HG02938 (cell line): ENCODE measurements around the gene GLRX5.

Experiments
- ATAC-seq: cut with Tn5 transposase; IDR thresholded peaks from one replicate; pipeline ENCODE4 v1.9.1; 2021; ENCODE audit warnings: mild to moderate bottlenecking, moderate library complexity; ENCODE audit not compliant: unreplicated experiment

Gene GLRX5

DNA sequence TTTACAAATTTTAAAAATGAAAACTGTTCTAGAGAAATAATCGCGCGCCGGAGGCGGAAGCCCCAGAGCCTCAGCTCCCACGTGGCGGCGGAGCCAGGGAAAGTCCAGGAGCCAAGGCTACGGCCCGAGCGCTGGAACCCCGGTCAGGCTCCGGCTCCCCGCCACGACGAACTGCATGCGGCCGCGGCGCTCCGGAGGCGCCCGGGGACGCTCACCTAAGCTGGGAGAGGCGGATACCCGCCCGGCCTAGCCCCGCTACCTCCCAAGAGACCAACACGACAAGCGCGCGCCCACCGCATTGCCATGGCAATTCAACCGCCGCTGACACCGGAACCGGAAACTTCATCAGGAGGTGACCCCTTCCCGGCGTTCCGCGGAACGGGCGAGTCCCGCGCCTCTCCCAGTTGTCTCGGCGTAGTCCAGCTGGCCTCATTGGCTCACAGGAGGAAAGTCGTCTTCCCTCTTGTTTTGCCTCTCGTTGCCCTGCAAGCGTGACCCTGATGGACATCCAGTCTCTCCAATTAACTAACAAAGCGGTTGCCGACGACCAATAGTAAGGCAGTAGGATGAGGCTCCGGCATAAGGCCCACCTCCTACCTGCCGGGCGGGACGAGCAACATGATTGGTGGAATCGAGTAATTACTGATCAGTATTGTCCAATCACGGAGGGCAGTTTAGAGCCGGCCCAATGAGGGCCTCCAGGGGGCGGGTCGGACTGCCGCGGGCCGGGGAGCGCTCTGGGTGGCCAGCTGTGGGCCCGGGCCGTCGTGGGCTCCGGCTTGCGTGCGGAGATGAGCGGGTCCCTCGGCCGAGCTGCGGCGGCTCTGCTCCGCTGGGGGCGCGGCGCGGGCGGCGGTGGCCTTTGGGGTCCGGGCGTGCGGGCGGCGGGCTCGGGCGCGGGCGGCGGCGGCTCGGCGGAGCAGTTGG lies at the start of gene GLRX5:
Gene GLRX5, plus strand, starts transcription at position 752 of the 927 bp plus-strand sequence. Its CDS starts 40 bp downstream, at position 792.
- peak; percentile 89 for ATAC-seq

DNA sequence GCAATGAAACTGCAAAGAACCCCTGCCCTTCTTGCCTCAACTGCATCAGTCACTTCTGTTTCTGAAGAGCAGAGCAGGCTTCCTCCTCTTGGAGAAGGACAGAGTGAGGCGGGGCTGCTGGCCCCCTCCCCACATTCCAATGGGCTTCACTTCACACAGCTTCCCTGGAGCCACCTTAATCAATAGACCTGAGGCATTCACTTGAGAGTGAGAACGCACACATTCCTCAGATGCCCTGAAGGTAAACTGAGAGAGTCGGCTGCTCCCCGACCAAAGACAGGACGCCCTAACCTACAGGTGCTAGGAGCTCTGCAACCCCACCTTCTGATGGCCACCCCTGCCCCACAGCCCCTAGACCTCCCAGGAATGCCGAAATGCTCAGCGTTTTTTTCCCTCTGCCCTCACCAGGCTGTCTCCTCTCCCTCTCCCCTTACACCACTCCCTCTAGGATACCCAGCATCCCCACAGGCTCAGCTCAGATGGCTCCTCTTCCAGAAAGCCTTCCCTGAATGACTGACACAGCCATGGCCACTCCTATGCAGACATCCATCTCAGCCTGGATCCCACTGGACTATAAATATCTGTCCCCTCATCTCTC lies 49.5 kb upstream of the GLRX5 start:
- ATAC-seq, result no peak

DNA sequence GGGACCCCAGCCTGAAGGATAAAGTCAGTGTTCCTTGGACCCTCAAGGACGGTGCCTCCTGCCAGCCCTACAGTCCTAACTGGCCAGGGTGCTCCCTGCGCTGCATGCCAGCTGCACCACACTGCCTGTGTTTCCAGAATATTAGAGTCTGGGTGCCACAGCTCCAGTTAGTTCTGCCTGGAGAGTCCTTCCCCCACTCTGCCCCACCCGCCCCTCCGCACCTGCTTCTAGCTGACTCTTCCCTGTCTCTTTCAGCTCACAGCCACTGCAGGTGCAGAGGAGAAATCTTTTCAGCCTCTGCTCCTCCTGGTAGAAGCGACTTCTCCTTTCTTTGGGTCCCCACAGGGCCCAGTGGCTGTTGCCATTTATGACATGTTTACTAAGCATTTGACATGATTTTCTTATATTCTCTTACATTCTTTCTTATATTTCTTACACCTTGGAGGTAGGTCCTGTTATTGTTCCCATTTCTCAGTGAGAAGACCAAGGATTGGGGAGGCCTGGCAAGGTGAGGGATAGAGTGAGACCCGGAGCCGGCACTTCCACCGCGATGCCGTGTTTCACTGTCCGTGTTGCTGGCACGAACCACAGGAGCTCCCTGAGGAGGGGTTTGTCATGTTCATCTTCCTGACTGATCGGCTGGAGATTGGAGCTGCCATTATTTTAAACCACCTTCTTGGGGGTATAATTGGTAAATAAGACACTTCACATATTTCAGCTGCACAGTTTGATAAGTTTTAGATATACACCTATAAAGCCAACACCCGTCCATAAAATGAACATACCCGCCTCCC lies 47.8 kb upstream of the GLRX5 start:
- no peak for ATAC-seq

DNA sequence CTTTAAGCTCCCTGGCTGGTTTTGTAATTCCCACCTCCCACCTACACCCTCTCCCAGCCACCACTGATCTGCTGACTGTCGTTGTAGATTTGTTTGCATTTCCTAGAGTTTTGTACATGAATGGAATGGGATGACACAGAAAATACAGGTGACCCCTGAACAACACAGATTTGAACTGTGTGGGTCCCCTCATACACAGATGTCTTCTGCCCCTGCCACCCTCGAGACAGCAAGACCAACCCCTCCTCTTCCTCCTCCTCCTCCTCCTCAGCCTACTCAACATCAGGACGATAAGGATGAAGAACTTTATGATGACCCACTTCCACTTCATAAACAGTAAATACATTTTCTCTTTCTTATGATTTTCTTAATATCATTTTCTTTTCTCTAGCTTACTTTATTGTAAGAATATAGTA lies 47.2 kb upstream of the GLRX5 start:
- no peak for ATAC-seq

DNA sequence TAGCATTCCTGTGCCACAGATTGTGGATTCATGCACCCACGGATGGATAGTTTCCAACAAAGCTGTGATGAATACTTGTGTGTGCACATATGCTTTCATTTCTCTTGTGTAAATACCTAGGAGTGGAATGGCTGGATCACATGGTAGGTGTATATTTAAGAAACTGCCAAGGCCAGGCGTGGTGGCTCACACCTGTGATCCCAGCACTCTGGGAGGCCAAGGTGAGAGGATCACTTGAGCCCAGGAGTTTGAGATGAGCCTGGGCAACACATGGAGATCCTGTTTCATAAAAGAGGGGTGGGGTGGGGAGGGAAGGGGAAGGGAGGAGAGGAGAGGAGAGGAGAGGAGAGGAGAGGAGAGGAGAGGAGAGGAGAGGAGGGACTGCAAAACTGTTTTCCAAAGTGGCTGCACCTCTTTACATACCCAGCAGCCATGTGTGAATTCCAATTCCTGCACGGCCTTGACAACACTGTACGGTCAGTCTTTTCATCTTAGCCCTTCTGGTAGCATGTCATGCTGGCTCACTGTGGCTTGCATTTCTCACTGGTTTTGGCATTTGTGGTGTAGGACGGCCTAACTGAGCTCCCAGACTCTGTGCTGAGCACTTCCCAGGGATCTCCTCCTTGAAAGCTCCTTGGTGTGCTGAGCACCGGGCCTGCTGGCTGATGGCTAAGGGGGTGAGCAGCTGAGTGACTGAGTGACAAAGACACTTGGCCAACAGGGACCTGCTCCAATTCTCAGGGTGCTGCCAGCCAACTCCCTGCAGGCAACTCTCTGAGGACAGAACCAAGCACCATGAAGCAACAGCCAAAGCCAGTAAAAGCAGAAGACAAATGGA lies 46.3 kb upstream of the GLRX5 start:
- ATAC-seq, result no peak

DNA sequence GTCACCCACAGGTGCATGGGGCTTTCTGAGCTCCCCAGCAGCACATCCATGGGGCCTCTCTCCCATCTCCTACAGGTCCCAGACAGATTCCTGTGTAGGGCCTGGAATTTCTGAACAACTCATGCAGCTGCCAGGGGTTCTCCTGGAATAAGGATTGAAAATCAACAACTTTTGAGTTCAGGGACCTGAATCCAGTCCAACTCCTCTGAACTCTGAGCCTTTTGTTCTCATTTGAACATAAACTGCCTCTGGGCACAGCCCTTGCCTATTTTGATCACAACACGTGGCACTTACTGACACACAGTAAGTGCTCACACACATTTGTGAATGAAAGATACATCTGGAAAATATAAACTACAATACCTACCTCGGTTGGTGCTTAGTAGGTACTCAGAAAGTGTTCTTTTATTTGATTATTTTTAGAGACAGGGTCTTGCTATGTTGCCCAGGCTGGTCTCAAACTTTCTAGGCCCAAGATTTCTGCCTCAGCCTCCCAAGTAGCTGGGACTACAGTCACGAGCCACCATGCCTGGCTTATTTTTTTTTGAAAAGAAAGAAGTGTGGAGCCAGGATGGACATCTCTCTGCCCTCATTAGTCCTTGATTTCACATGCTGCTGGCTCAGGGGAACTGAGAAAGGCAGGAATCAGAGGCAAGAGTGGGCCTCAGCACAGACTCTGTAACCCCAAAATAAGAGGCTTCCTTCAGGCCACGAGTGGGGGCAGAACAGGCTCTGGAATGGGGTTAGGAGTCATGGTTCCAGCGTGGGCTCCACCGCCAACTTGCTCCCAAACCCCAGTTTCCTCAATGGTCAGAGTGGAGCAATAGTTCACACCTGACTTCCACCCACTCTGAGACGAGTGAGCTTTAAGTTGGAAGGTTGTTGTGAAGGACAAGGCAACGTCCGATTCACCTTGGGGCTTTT lies 45.4 kb upstream of the GLRX5 start:
- ATAC-seq, result no peak

DNA sequence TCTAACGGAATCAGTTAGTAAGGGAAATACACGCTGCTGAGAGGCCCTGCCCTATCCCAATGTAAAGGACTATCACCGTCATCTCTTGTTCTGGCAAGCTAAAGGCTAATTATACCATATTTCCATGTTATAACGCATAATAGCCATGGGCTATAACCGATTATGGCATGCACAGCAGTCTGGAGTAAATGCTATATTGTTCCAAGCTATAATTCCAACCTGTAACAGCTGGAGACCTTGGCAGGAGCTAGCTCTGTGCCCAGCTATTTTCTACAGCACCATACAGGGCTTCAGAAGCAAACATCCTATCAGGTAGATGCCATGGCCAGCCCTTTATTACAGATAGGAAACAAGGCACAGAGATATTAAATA lies 44.7 kb upstream of the GLRX5 start:
- no peak for ATAC-seq

DNA sequence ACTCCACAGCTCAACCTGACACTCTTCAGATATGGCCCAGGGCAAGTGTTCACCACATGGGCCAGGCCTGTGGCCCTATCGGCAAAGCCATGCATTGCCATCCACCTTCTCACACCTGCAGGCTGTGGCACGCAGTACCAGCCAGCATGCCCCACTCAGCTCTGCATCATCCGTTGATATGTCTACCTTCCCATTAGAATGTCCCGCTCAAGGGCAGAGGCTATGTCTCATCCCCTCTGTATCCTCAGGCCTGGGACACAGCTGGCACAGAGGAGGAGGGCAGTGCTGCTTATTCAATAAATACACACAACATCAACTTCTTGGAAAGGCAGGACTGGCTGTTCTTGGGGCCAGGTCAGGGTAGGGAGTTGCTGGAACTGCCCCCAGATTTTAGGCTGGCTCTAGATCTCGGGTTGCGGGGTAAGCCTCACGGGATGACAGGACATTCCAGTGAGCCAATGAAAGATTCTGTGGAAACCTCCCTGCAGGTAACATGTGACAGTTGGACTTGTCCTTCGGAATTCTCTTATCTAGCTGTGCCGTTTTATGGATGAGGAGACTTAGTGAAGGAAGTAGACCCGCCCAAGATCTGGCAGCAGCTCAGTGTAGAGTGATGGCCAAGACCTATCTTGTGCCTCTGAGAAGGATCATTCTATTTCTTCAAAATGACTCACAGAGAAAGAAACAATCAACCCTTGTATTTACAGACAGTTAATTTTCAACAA lies 44.0 kb upstream of the GLRX5 start:
- no peak for ATAC-seq

DNA sequence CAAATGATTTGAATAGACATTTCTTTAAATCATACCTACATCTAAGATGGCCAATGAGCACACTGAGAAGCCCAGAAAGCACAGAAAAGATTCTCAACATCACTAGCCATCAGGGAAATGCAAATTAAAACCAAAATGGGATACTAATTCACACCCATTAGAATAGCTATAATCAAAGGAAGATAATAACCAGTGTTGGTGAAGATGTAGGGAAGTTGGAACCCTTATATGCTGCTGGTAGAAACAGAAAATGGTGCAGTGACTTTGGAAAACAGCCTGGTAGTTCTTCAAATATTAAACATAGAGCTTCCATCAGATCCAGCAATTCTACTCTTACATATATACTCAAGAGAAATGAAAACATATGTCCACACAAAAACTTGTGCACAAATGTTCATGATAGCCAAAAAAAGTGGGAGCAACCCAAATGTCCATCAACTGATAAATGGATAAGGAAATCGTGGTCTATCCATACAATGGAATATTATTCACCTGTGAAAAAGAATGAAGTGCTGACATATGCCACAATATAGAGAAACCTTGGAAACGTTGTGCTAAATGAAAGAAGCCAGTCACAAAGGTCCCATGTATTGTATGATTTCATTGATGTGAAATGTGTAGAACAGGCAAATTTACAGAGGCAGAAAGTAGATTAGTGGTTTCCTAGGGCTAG lies 42.8 kb upstream of the GLRX5 start:
- no peak for ATAC-seq

DNA sequence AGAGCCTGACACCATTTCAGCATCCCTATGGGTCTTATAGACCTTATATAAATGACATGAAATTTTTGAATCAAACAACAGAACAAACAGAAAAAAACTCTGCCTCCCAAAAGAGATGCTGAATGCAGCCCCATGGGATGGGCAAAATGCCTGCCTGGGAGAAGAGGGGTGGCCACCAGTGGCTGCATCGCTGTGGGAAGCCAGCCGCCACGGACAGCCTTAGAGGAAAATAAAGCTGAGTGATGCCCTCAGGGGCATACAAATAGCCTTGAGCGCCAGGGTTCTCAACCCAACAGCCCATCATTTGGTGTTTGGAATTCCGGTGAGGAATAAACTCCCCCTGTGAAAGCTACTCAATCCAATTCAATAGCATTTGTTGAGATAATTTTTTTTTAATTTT lies 41.3 kb upstream of the GLRX5 start:
- no peak for ATAC-seq

DNA sequence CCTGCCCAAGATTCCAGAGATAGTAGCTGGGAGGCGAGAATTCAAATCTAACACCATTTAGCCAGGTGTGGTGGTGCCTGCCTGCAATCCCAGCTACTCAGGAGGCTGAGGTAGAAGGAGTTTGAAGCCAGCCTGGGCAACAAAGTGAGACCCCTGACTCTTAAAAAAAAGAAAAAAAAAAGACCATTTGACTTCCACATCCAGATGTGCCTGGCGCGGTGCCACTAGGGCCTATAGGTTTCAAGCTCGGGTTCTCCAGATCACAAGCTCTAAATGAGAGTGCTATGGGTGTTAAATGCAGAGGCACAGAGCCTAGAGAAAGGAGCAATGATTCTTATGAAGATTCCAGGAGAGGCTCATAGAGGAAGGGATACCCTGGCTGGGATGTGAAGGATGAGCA lies 40.9 kb upstream of the GLRX5 start:
- no peak for ATAC-seq

DNA sequence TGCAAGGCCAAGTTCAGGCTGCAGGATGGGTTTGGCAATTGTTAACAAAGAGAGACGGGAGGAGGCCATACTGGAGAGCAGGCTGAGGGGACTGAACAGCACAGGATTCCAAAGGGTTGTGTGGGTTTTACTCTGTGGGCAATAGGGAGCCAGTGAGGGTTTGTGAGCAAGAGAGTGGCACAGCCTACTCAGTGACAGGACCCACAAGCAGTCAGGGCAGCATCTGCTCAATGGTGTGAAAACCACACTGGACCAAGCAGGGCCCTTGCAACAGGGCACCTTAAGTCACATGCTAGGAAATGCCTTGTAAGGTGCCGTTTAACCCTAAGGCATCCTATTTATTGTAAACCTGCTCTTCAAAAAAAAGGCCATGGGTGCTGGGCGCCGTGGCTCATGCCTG lies 40.4 kb upstream of the GLRX5 start:
- ATAC-seq, result no peak

DNA sequence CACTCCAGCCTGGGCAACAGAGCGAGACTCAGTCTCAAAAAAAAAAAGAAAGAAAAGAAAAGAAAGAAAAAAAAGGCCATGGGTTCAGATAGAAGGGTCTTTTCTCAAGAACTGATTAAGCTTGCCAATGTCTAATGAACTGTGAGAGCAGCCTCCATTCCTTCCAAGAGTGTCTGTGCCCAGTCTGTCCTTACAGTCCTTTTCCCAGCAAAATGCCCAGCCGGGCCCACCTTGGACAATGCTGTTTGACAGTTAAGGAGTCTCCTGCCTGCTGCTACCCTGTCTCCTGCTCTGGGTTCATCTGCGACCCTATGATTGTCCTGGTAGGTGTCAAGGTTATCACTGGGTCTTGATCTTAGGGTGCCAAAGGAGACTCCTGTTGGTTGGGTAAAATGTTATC lies 39.8 kb upstream of the GLRX5 start:
- no peak for ATAC-seq

DNA sequence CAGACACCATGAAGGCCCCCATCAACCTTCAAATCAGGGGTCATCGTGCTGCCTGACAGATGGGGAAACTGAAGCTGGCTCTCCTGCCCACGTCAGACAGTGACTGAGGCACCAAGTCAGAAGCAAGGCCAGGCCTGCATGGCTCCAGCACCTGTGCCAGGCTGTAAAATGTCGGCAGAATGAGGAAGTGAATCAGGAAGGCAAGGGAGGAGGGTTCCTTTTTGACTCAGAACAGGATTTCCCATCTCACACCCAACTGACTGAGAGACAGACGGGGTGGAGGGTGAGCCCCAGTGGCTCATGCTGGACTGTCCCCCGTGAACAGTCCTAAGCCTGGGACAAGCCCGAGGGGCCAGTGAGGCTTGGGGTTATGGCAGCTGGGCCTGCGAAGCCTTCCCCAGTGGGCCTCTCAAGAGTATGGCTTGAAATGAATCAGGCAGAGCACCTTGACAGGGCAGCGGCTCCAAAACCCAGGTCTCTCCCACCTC lies 39.3 kb upstream of the GLRX5 start:
- ATAC-seq, result peak; percentile 85

DNA sequence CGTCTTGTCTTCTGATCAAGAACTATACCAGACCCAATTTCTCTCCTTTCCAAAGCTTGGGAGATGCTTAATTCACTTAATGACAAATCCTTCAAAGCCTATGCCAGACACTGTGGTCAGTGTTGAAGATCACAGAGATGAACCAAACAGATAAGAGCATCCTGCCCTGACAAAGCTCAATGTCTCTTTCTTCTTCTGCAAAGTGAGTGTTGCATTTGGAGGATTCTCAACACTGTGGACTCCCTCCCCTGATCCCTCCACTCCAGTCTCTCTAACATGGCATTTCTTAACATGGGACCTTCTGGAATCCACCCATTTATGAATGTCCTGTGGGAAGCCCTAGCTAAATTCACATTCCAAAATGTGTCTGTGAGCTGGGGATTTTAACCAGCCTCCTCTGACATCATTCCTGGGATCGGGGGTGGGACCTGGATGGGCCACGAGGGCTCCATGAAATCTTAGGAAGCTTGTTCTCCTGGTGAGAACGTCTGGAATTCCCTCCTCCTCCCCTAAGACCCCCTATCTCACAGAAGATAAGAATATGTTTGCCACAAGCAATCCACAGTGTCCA lies 38.7 kb upstream of the GLRX5 start:
- ATAC-seq, result no peak

DNA sequence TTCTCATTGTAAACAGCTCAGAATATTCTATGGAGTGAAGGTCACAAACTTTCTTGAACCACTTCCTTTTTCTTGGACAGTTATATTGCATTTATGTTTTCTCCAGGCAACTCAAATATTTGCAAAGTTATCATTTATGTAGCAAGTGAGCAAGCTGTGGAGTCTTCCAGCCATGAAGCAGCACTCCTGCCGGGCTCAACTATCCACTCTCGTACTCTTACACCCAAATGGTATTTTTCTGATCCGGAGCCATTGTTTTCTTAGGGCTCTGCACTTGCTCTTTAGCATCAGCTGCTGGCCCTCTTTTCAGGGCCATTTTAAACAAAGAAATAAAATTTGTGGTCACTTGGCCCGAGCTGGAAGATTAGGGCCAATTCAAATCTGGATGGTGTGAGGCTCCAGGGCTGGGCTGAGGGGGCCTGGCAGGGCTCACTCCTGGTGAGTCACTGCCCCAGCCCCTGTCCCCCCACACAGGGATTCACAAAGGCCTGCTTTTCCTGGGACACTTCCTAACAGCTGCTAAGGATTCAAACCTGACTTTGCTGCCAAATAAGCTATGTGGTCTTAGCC lies 38.1 kb upstream of the GLRX5 start:
- ATAC-seq, result no peak

DNA sequence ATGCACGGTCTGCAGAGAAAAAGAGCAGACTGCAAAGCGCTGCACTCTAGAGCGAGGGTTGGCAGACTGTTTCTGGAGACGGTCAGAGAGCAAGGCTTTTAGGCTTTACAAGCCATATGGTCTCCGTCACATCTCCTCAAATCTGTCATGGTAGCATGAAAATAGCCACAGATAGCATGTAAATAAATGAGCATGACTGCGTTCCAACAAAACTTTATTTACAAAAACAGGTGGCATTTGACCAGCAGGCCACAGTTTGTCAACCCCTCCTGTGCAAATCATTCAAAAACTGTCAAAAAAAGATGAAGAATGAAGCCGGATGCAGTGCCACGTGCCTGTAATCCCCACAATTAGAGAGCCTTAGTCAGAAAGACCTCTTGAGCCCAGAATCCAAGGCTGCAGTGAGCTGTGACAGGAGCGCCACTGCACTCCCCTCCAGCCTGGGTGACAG lies 37.3 kb upstream of the GLRX5 start:
- no peak for ATAC-seq
